ENCODE data around the gene FAM53B. TPM values are rescaled to one million over a fixed set of nuclear protein-coding genes. Genes with fewer than 3 reads are reported as not detected.
A peak's percentile ranks its signal among the peaks of the same experiment; 100 is the strongest.

The FAM53B gene
- total RNA-seq, 1 donor from 2014 or later, result 53.4 TPM

DNA sequence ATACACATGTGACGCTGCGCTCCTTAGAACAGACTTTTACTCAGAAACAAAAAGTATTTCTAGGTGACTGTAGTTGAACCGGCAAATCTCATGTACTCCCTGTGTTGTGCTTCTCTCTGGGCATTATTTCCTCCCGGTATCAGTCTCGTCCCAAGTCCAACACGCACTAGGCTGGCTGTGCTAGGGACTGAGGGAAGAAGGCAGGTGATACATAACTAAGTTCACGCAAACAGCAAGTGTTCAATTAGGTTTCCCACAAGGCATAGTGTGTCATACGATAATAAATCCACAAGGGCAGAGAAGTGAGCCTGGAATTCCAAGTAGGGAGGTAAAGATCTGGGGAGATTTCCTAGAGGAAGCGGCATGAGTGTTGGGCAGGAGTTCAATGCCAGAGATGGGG lies 20.4 kb downstream of the FAM53B start:
- Histone ChIP-seq H3K27me3 (ENCODE audit: low read depth) (no peaks in the 10 kb centered on the region), H3K9me3 (replicated peaks) (no peaks in the 10 kb centered on the region), H3K4me3 (peak overlapping the region; percentile 26), H3K36me3 (no peaks in the 10 kb centered on the region), H3K4me1 (peaks cover 100% of the 10 kb centered on the region), H3K27ac (replicated peaks) (peak overlapping the region; percentile 91)
- TF ChIP-seq, protein P1, sequence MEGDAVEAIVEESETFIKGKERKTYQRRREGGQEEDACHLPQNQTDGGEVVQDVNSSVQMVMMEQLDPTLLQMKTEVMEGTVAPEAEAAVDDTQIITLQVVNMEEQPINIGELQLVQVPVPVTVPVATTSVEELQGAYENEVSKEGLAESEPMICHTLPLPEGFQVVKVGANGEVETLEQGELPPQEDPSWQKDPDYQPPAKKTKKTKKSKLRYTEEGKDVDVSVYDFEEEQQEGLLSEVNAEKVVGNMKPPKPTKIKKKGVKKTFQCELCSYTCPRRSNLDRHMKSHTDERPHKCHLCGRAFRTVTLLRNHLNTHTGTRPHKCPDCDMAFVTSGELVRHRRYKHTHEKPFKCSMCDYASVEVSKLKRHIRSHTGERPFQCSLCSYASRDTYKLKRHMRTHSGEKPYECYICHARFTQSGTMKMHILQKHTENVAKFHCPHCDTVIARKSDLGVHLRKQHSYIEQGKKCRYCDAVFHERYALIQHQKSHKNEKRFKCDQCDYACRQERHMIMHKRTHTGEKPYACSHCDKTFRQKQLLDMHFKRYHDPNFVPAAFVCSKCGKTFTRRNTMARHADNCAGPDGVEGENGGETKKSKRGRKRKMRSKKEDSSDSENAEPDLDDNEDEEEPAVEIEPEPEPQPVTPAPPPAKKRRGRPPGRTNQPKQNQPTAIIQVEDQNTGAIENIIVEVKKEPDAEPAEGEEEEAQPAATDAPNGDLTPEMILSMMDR (IDR thresholded peaks at IDR 0.05; ENCODE audit: borderline replicate concordance), result no peak
- intact Hi-C loops (cut with micrococcal nuclease), result no loop called here
- no peak for DNase-seq

- TF ChIP-seq, protein P1 (IDR thresholded peaks at IDR 0.05; ENCODE audit: borderline replicate concordance), result no peak
- no peaks in the 10 kb centered on the region for H3K27me3 ChIP-seq (ENCODE audit: low read depth)
- peak; percentile 62 for DNase-seq
- peaks cover 100% of the 10 kb centered on the region for H3K4me1 ChIP-seq
- H3K36me3 ChIP-seq, result no peaks in the 10 kb centered on the region
- intact Hi-C loops (cut with micrococcal nuclease), result no loop called here
- peak overlapping the region; percentile 91 for H3K27ac ChIP-seq (replicated peaks)
- H3K9me3 ChIP-seq (replicated peaks), result no peaks in the 10 kb centered on the region
- peak overlapping the region; percentile 26 for H3K4me3 ChIP-seq
These were observed 21.1 kb downstream of the FAM53B start for GRCh38 chr10:124722798-124723783.

- intact Hi-C loops (cut with micrococcal nuclease), result no loop called here
- Histone ChIP-seq H3K4me3 (no peak overlapping the region), H3K4me1 (peaks cover 100% of the 10 kb centered on the region), H3K27me3 (ENCODE audit: low read depth) (no peaks in the 10 kb centered on the region), H3K27ac (replicated peaks) (peak overlapping the region; percentile 91), H3K36me3 (no peaks in the 10 kb centered on the region), H3K9me3 (replicated peaks) (no peaks in the 10 kb centered on the region)
- peak; percentile 67 for DNase-seq
- TF ChIP-seq, protein P1 (IDR thresholded peaks at IDR 0.05; ENCODE audit: borderline replicate concordance), result no peak
These were observed 22.7 kb downstream of the FAM53B start for GRCh38 chr10:124721330-124722045.

DNA sequence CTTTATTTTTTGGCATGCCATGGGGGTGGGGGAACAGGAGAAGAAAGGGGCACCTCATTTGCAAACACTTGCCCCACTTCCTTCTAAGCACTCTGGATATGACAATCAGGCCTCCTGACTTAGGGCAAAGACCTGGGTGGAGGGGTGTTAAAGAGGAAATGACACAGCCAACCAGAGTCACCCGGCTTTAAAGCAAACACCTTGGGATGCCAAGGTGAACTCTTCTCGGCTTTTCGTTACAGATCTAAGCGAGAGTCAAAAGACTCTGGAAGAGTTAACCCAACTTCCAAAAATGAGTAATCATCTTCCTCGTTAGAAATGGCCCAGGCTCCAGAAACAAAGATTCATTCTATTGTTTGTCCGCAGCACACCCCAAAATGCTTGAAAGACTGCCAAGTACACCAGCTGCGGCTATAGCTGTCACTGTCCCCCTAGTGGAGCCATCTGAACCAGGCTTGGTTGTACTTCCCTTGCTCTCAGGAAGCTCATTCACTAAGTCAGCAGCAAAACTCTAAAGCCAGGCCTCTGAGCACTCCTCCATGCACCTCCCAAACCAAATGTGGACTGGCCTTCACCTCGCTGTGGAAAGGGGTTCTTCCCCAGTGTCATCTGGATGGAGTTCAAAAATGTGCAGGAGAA lies 24.8 kb downstream of the FAM53B start:
- no peaks in the 10 kb centered on the region for H3K36me3 ChIP-seq
- no peaks in the 10 kb centered on the region for H3K9me3 ChIP-seq (replicated peaks)
- H3K27ac ChIP-seq (replicated peaks), result peak overlapping the region; percentile 91
- no peaks in the 10 kb centered on the region for H3K27me3 ChIP-seq (ENCODE audit: low read depth)
- H3K4me1 ChIP-seq, result peaks cover 100% of the 10 kb centered on the region
- DNase-seq, result peak; percentile 60
- TF ChIP-seq, protein P1 (IDR thresholded peaks at IDR 0.05; ENCODE audit: borderline replicate concordance), result peak; percentile 76
- intact Hi-C loops (cut with micrococcal nuclease), result no loop called here
- H3K4me3 ChIP-seq, result peak overlapping the region; percentile 1
